G401 (cell line): ENCODE data around the gene TTLL9. TPM values are rescaled to one million over a fixed set of nuclear protein-coding genes. Genes with fewer than 3 reads are reported as not detected.
"Not testable (repeated sequence)": the region's sequence is repeated elsewhere in the genome, so short reads cannot be mapped to it uniquely, and the experiment has no call there.

ENCODE experiments used
- DNase-seq: peaks from one replicate; pipeline ENCODE4 v3.0.0-alpha.2; 2015; ENCODE audit warnings: low spot score
- in situ Hi-C: cut with HindIII; loops from 2 replicates; pipeline ENCODE4 v1.10.0; 2016; ENCODE audit warnings: low sequenced_read_pairs, mixed read lengths
- total RNA-seq: library from RNA; depleted of rRNA; stranded (reverse); fragments of >200 nt; shearing (Covaris generic); gene quantifications from 2 replicates; pipeline ENCODE4 v1.2.3, GENCODE V29; 2014

TTLL9 gene
- total RNA-seq, 1 experiment from 2014 or later, result 2.0 TPM

- no peak for DNase-seq
- in situ Hi-C loops, result no loop called here
These were observed 39.0 kb downstream of the TTLL9 start for GRCh38 chr20:31909253-31910070.

GRCh38 chr20:31910071-31910803 is 39.8 kb downstream of the TTLL9 start:
- DNase-seq, result no peak
- in situ Hi-C loops, result no loop called here

- no peak for DNase-seq
- in situ Hi-C loops, result no loop called here
These were observed 43.2 kb downstream of the TTLL9 start for GRCh38 chr20:31913431-31914157.

DNA sequence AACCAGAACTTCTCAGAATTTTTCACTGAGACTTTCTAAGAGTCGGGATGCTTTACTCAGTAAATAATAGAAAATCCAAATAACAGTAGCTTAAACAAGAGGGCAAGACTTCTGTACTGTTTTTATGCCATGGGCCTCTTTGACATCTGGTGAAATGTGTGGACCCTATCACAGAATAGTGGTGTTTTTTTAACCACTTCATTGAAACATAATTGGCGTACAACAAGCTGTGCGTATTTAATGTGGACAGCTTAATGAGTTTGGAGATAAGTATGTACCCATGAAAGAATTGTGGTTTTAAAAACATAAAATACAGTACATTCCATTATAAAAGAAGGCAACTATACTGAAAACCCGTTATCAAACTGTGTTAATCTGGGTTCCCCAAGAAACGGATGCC is 43.7 kb downstream of the TTLL9 start:
- DNase-seq, result no peak
- in situ Hi-C loops, result no loop called here

- in situ Hi-C loops, result no loop called here
- DNase-seq, result no peak
These were observed 45.3 kb downstream of the TTLL9 start for GRCh38 chr20:31915491-31916280.

- in situ Hi-C loops, result no loop called here
- no peak for DNase-seq
These were observed 46.3 kb downstream of the TTLL9 start for GRCh38 chr20:31916708-31917107.

- DNase-seq, in situ Hi-C loops: not testable (repeated sequence)
These were observed 47.6 kb downstream of the TTLL9 start for GRCh38 chr20:31917962-31918412.

- in situ Hi-C loops, result no loop called here
- no peak for DNase-seq
These were observed 48.2 kb downstream of the TTLL9 start for GRCh38 chr20:31918466-31919105.

- no peak for DNase-seq
These were observed 49.1 kb downstream of the TTLL9 start for GRCh38 chr20:31919410-31920155.

GRCh38 chr20:31920275-31920855 is 49.9 kb downstream of the TTLL9 start:
- no peak for DNase-seq
- in situ Hi-C loops, result no loop called here

More at GRCh38 chr20:31919410-31920155, 49.1 kb downstream of the TTLL9 start:
- in situ Hi-C loops, result no loop called here

- in situ Hi-C loops, DNase-seq: not testable (repeated sequence)
These were observed 51.0 kb downstream of the TTLL9 start for GRCh38 chr20:31921480-31921879.

- in situ Hi-C loops, result no loop called here
- DNase-seq, result no peak
These were observed 51.7 kb downstream of the TTLL9 start for GRCh38 chr20:31922181-31922580.

- DNase-seq, result no peak
- in situ Hi-C loops, result no loop called here
These were observed 52.2 kb downstream of the TTLL9 start for GRCh38 chr20:31922588-31922987.

DNA sequence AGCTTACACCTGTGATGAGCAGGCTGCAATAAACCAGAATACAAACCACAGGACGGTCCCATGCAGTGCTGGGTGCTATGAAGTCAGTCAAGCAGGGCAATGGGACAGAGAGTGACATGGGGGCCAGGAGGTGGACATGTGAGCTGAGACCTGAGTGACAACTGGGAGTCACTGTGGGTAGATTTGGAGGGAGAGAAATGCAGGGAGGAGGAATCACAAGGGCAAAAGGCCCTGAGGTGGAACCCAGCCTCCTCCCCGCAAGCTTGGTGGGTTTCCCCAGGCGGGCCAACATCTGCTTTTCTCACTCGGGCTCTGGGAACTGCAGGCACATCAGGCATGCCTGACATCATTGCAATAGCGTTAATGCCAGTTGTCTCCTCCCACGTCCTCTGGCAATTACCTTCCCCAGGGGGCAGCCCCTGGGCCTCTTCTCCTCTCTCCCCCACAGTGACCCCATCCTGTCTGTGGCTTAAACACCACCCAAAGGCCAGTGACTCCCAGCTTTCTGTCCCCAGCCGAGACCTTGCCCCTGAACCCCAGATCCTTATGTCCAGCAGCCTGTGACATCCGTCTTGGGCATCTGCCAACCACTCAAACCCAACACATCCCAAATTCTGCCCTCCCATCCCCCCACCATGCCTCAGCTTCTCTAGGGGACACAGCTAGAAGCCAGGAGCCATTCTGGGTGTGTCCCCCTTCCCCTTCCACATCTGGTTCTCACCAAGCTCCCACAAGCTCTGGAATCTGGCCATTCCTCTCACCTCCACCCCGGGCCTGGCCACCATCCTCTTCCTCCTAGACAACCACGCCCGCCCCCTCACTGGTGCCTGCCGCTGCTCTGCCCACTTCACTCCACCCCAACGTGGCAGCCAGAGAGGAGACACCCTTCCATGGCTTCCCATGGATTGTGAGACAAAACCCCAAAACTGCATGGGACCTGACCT is 53.2 kb downstream of the TTLL9 start:
- in situ Hi-C loops, result no loop called here

DNA sequence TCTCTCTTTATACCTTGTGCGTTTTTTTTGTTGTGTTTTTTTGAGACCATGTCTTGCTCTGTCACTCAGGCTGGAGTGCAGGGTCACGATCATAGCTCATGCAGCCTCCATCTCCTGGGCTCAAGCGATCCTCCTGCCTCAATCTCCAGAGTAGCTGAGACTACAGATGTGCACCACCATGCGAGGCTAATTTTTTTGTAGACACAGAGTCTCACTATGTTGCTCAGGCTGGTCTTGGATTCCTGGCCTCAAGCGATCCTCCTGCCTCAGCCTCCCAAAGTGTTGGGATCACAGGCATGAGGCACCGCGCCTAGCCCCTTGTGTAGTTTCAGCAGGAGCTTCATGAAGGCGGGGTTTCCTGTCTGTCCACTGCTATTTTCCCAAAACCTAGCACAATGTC is 54.1 kb downstream of the TTLL9 start:
- in situ Hi-C loops, result no loop called here
- DNase-seq, result no peak

More for the DNA sequence above, 53.2 kb downstream of the TTLL9 start:
- DNase-seq, result no peak

DNA sequence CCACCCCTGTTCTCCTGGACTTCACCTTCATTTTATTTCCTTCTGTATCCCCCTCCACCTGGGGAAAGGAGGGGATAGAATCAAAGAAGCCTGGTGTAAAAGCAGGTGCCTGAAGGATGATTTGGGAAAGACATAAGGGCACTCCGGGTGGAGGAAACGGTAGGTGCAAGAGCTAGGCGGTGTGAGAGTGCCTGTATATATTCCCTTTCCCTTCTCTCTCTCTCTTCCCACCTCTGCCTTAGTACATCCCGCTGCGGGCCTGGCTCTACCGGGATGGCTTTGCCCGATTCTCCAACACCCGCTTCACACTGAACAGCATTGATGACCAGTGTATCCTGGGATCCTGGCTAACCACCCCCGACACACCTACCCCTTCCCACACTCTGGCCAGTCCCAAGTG is 55.2 kb downstream of the TTLL9 start:
- in situ Hi-C loops, result no loop called here
- no peak for DNase-seq
